ENCODE measurements around the gene ASXL3.

ASXL3 gene

DNA sequence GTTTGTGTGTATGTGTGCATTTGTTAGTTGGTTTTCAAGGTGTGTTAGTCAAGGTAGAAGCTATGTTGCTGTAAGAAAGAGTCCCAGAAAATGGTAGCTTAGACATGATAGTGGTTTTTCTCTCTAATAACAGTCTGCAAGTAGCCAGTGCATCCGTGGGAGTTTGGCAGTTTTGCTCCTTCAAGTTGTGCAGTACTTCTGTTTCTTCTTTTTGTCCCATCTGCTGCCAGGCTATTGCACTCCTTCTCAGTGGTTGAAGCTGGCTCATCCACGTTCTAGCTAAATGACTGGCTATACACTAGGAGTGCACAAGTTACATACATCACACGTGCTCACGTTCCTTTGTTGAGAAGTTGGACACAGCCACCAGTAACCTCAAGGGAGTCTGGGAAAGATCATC, 134.7 kb downstream of the ASXL3 start:
- in situ Hi-C loops (cut with HindIII; ENCODE audit: low sequenced_read_pairs) = no loop called here

DNA sequence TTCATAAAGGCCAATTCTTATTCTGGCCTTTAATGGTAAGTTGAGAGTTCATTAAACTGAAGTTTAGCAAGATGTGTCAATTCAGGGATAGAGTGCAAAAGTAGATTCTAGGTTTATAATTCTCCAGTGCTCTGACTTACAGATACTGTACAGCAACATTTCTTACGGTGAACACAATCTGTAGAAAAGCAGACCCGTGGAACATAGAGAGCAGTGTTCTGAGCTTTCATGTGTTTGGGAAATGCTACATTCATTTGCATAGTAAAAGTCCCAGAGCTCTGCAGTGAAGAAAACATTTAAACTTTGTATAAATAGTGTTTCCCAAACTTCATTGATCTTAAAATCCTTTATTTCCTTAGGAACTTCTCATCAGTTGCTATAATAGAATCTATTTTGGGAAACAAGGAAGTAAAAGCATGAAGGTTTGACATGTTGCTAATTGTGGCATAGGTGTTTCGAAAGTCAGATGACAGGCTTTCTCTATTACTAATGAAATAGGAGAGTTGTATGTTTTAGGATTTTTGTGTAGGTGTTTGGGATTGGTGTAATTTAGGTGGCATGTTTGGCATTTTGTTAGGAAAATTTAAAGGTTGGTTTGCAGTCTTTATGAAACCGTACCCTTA, 138.2 kb downstream of the ASXL3 start:
- in situ Hi-C loops (cut with HindIII; ENCODE audit: low sequenced_read_pairs) = no loop called here

DNA sequence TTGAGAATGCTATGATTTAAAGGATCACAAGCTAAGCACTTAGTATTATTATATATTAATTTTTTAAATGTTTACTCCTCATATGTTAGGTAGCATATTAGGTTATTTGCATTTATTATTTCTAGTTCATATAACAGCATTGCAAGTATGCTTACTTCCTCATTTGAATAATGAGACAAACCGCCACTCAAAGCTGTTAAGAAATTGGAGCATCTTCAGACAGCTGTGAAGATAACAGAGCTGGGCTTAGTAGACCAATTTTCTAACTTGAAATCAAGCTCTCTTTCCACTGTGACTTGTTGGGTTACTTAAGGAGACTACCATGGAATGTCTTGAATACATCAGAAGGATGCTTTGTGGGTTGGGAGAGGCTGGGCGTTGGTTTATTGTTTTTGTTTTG, 139.3 kb downstream of the ASXL3 start:
- in situ Hi-C loops (cut with HindIII; ENCODE audit: low sequenced_read_pairs) = no loop called here

DNA sequence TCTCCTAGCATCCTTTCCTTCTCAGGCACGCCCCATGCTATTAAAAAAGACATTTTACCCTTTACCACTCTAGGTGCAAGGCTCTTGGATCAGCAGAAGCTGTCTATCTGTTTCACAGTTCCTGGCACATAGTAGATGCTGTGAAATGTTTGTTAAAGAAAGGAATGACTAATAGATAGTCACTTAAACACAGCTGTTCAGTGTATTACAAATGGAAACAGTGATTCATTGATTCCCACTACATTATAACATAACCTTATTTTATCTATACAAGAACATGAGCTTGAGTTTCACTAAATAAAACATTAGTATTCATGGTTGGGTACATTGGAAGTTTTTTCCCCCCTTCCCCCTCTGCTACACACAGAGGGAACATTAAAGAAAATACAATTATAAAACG, 142.1 kb downstream of the ASXL3 start:
- in situ Hi-C loops (cut with HindIII; ENCODE audit: low sequenced_read_pairs) = no loop called here

DNA sequence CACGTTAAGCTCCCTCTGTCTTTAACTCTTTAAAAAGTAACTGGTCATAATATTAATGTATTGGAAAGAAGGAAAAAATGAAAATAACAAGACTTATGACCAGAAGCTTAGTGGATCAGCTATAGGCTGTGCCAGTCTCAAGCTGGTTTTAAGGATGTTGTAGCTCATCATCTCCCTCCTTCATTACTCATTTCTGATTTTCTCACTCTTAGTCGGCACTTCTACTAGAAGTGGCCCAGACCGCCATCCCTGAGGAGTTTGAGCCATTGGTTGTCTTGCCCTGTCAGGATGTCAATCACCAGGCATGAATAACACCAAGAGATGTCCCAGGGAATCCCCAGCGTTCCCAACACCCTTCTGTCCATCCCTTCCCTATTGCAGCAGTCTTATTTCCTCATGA, 151.5 kb downstream of the ASXL3 start:
- in situ Hi-C loops (cut with HindIII; ENCODE audit: low sequenced_read_pairs) = no loop called here

DNA sequence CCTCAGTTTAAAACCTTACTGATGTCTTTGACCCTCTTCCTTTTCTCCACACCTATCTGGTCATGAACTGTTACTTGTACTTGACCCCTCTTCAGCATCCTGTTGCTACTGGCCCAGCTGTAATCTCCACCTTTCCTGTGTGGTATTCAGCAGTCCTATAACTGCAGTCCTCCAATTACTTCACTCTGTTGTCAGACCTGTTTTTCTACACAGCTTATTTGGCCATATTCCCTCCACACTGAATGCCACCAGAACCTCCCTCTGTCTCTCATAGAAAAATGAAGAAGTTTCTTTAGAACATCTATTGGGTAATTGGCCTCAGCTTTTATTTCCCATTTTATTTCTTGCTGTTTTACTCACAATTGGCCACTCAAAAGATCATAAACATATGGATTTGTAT, 155.4 kb downstream of the ASXL3 start:
- in situ Hi-C loops (cut with HindIII; ENCODE audit: low sequenced_read_pairs) = no loop called here

DNA sequence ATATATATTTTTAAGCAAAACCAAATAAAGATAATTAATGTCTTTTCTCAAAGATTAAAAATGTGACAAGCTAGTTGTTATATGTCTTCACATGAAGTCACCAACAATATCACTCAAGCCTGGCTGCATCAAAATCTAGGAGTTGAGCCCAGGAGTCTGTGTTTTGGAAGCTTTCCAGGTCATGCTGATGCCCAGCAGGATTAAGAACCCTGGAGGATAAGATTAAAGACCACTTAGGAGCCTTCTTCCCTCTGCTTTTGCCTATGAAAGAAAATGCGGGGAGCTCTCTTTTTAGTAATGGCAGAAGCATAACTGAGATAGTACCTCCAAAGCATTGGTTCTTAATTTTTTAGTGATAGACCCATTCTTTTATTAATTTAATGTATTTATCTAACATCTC, 157.4 kb downstream of the ASXL3 start:
- in situ Hi-C loops (cut with HindIII; ENCODE audit: low sequenced_read_pairs) = no loop called here

DNA sequence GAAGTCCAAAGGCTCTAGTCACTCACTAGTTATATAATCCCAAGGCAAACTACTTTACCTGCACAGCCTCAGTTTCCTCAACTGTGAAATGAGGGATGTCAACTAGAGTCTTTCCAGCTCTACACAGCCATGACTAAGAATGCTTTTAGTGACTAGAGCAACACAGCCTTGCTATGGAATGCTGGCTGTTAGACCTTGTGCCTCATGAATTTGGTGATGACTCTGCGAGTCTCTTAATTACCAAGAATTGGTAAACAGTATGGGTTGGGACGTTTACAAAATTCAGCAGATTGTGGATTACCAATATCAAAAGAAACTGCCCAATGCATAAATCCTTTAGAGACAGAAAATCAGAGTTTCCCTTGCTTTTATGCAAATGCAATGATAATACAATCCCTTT, 163.7 kb downstream of the ASXL3 start:
- in situ Hi-C loops (cut with HindIII; ENCODE audit: low sequenced_read_pairs) = no loop called here

DNA sequence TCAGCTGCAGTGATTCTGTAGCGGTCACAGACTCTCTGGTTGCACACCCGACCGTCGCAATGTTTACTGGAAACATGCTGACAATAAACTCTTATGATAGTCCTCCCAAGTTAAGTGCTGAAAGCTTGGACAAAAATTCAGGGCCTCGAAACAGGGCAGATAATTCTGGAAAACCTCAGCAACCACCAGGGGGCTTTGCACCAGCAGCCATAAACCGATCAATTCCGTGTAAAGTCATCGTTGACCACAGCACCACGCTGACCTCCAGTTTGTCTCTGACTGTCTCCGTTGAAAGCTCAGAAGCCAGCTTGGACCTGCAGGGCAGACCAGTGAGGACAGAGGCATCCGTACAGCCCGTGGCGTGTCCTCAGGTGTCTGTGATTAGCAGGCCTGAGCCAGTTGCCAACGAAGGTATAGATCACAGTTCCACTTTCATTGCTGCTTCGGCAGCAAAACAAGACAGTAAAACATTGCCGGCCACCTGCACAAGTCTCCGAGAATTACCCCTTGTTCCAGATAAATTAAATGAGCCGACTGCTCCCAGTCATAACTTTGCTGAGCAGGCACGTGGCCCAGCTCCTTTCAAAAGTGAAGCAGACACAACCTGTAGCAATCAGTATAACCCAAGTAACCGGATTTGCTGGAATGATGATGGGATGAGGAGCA, 166.1 kb downstream of the ASXL3 start:
- in situ Hi-C loops (cut with HindIII; ENCODE audit: low sequenced_read_pairs) = no loop called here

DNA sequence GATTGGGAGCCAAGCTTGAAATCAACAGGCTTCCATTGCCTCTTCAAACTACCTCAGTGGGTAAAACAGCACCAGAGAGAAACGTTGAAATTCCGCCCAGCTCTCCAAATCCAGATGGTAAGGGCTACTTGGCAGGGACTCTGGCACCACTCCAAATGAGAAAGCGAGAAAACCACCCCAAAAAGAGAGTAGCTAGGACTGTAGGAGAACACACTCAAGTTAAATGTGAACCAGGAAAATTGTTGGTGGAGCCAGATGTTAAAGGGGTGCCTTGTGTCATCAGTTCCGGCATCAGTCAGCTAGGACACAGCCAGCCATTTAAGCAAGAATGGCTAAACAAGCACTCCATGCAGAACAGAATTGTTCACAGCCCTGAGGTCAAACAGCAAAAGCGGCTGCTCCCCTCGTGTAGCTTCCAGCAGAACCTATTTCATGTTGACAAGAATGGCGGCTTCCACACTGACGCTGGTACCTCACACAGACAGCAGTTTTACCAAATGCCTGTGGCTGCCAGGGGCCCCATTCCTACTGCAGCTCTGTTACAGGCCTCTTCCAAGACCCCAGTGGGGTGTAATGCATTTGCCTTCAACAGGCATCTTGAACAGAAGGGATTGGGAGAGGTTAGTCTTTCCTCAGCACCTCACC, 167.3 kb downstream of the ASXL3 start:
- in situ Hi-C loops (cut with HindIII; ENCODE audit: low sequenced_read_pairs) = no loop called here

DNA sequence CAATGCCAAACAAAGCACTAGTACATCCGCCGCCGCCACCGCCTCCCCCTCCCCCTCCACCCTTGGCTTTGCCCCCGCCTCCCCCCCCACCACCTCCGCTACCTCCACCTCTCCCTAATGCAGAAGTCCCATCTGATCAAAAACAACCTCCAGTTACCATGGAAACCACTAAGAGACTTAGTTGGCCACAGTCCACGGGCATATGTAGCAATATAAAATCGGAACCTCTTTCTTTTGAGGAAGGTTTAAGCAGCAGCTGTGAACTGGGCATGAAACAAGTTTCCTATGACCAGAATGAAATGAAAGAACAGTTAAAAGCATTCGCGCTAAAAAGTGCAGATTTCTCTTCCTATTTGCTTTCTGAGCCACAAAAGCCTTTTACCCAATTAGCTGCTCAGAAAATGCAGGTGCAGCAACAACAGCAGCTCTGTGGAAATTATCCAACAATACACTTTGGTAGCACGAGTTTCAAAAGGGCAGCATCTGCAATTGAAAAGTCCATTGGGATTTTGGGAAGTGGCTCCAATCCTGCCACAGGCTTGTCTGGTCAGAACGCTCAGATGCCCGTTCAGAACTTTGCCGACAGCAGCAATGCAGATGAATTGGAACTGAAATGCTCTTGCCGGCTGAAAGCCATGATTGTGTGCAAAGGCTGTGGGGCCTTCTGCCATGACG, 168.0 kb downstream of the ASXL3 start:
- in situ Hi-C loops (cut with HindIII; ENCODE audit: low sequenced_read_pairs) = no loop called here

DNA sequence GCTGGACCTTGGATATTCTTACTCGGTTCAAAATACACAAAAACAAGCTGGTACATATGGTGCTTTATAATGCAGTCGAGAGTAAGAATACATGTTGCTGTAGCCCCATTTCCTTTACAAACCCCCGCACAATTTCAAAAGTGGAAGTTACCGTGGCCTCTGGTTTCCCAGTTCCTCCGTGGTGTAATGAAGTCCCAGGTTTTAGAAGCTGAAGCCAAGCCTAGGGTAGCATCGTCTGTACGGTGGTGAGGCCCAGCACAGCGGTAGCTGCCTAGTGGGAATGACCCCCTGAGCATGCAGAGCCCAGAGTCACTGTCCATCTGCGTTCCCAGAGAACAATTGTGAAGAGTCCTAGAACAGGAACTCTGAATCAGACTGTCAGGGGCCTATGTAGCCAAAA, 171.8 kb downstream of the ASXL3 start:
- in situ Hi-C loops (cut with HindIII; ENCODE audit: low sequenced_read_pairs) = no loop called here

DNA sequence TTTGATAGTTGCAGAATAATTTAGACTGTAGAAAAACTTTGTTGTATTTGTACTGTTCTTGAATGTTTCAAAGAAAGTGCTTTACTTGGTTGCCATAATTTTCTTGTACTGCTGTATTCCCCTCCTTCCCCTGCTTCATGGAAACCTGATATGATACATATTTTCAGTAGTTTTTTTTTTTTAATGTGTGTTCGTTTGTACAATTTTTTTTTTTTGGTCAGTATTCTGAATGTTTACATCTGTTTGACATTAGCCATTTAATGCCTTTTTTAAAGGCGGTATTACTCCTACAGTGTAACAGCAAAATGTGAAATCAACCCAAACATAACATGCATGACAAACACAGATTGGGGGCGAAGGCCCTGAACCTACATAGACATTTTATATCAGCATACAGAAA, 172.3 kb downstream of the ASXL3 start:
- in situ Hi-C loops (cut with HindIII; ENCODE audit: low sequenced_read_pairs) = no loop called here

DNA sequence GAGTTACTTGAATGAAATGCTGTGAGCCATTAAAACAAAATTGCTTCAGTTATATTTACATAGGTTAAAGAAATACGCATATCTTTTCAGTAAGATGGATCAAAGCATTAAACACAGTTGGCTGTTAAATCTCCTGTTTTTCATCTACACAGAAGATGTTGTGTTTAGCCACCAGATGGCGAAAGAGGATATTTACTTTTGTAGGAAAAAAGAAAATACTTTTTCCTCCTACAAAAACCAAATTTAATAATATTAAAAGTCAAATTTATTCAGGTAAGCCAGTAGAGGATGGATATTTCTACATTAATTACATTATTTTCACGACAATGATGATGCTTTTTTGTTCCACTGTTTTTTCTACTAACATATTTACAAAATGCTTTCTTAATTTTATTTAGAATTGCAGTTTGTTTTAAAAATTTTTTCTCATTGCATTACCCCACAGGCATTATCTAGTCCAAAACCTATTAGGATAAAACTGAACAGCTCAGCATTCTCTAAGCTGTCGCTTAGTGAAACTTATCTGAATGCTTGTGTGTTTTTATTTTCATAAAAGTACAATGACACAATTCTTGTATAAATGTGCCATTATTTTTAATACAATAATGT, 173.7 kb downstream of the ASXL3 start:
- in situ Hi-C loops (cut with HindIII; ENCODE audit: low sequenced_read_pairs) = no loop called here

DNA sequence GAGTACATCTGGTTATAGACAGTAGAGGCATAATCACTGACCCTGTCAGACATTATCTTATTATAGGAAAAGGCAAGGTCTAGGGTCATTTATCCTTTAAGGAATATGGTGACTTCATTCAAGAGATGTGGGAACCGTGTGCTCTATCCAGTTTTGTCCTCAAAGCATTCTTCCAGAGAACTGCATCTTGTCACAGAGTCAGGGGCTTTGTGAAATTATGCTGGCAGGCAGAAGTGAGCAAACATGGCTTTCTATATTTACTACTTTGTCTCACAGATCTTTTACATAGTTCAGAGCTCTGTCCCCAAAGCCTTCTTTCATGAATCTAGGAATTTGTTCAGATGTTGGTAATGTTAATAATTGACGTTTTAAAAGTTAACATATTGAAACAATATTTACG, 177.4 kb downstream of the ASXL3 start:
- in situ Hi-C loops (cut with HindIII; ENCODE audit: low sequenced_read_pairs) = no loop called here

DNA sequence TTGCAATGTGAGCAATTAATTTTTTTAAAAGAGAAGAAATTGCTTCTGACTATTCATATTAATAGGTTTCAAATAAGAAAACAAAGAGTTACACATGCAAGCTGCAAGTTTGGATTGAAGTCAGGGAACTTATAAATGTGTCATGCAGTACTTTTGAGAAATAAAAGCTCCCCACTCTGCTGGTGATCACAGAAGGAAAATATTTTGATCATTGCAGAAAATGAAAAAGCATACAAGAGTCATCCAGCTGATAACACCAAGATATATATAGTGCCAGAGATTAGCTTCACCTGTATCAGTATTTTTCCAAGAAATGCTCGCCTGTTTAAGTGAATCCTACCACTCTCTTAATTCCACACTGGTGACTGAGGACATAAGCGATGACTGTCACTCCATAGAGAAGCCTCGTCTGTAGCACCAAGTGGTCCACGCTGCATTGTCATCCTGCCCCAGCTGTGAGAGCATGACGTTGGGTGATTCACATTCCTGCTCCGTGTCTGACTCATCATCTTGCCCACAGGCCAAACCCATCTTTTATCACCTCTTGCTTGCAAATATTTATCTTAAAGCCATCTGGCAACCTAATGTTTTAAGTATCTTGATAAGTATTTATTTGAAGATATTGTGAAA, 178.0 kb downstream of the ASXL3 start:
- in situ Hi-C loops (cut with HindIII; ENCODE audit: low sequenced_read_pairs) = no loop called here

DNA sequence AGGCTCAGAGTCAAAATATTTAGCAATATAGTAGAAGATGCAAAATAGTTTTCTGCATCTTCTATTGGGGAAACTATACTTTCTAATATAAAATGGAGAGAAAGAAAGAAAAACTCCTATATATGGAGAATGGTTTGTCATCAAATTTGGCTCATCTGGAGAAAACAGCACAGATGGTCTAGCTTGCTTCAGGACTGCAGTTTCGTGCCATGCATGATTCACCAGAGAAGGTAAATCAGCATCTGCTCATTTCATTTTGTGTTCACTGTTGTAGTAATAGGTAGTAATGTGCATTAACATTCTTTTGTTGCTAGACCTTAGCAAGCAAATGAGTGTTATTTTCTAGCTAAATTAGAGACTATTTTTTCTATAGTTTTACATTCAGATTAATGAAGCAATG, 179.0 kb downstream of the ASXL3 start:
- in situ Hi-C loops (cut with HindIII; ENCODE audit: low sequenced_read_pairs) = no loop called here

DNA sequence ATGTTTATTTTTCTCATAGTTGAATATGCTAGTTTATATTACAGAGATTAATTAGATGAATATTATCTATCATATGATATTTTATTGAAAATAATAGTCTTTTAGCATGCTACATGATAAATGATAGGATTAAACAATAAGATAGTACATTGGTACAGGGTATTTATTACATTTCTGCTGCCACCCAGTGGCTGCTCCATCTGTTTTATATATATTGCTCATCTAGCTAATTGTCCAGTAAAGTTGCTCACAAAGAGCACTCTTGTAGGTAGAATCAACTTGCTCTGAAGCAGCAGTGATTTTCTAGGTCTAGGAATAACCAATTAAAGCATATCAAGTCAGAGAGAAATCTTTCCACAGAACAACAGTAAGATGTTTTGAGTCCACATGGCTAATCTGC, 183.3 kb downstream of the ASXL3 start:
- in situ Hi-C loops (cut with HindIII; ENCODE audit: low sequenced_read_pairs) = no loop called here

DNA sequence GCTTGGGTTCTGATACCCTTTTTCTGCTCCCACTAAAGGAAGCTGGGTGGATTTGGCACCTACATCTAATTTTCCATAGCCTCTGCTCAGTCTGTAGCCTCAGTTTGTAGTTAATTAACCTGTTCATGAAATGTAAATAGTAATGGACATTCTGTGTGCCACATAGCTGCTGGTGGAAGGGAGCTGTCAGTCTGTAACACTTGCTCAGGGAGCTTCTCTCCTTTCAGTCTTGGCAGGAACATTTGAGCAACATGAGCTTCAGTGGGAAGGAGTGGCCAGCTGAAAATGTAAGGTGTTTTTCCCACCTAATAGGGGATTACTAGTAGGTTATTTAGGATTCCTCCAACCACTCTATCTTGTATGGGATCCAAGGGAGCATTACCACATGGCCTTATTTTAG, 203.4 kb downstream of the ASXL3 start:
- in situ Hi-C loops (cut with HindIII; ENCODE audit: low sequenced_read_pairs) = no loop called here
